Stomach (tissue), 4 donors: ENCODE data around the gene SCNN1B.

Experiments used
- EP300 ChIP-seq: sonication (generic); formaldehyde crosslinking; IDR thresholded peaks from one replicate; pipeline ENCODE4 v1.6.1; 2017; ENCODE audit warnings: antibody characterized with exemption
- POLR2A ChIP-seq, 4 donors: fragments of 450-650 bp; IDR thresholded peaks; one replicate each; pipeline ENCODE4 v1.6.1; 2016; ENCODE audit warnings: antibody characterized with exemption in 4 of 4, control low read depth in 2 of 4, mild to moderate bottlenecking in 1 of 4, moderate library complexity in 1 of 4
- POLR2AphosphoS5 ChIP-seq, 3 donors: sonication (generic); formaldehyde crosslinking; IDR thresholded peaks; one replicate each; pipeline ENCODE4 v1.6.1; 2016; ENCODE audit warnings: antibody characterized with exemption in 3 of 3
- TF ChIP-seq, protein P1 (sequence below), 7 experiments: fragments of 450-650 bp in 4 of 7; fragments of 200-600 bp in 3 of 7; sonication (generic) in 3 of 7; IDR thresholded peaks; one replicate each; pipeline ENCODE4 v1.5.1; 2016 to 2019; ENCODE audit warnings: antibody characterized with exemption in 7 of 7, control low read depth in 2 of 7, mild to moderate bottlenecking in 1 of 7

DNA sequence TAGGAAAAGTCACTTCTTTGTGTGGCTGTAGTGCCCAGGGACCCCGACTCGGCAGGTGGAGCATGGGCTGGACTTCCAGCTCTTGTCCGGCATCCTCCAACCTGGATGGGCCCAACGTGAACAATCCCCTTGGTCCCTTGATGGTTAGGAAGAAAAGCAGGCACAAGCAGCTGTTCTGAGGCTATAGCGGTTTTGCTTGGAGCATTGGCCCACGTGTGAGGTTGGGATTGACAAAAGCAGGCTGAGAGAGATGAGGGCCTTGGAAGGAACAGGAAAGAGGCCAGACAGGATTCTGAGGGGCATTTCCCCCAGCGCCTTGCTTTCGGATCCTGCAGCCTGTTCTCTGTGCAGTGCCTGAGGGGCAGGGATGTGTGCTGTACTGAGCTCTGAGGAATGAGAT lies 28.1 kb downstream of the SCNN1B start:
- no peak for TF ChIP-seq POLR2A (IDR thresholded peaks at IDR 0.05)
- TF ChIP-seq, protein P1, sequence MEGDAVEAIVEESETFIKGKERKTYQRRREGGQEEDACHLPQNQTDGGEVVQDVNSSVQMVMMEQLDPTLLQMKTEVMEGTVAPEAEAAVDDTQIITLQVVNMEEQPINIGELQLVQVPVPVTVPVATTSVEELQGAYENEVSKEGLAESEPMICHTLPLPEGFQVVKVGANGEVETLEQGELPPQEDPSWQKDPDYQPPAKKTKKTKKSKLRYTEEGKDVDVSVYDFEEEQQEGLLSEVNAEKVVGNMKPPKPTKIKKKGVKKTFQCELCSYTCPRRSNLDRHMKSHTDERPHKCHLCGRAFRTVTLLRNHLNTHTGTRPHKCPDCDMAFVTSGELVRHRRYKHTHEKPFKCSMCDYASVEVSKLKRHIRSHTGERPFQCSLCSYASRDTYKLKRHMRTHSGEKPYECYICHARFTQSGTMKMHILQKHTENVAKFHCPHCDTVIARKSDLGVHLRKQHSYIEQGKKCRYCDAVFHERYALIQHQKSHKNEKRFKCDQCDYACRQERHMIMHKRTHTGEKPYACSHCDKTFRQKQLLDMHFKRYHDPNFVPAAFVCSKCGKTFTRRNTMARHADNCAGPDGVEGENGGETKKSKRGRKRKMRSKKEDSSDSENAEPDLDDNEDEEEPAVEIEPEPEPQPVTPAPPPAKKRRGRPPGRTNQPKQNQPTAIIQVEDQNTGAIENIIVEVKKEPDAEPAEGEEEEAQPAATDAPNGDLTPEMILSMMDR (IDR thresholded peaks at IDR 0.05): no peak
- TF ChIP-seq EP300: no peak
- TF ChIP-seq POLR2AphosphoS5 (IDR thresholded peaks at IDR 0.05): no peak
